PC-9 (cell line): Measurements from ENCODE around the gene PAXX. TPM values are rescaled to one million over a fixed set of nuclear protein-coding genes. Genes with fewer than 3 reads are reported as not detected.

ENCODE experiments used
- BruUV-seq: library from RNA; stranded (reverse); fragments of 400-500 nt; replicated peaks from 2 replicates; lab custom pipeline; 2021; lab: Mats Ljungman, UMichigan
- CTCF ChIA-PET: fragments of 300-600 bp; sonication (Branson Sonifier 250); formaldehyde crosslinking; loops from one replicate; lab custom pipeline; 2022; ENCODE audit warnings: antibody characterized with exemption; lab: Charles Lee
- POLR2A ChIA-PET: fragments of 300-600 bp; sonication (Branson Sonifier 250); formaldehyde crosslinking; loops from one replicate; lab custom pipeline; 2022; ENCODE audit warnings: antibody characterized with exemption; ENCODE audit not compliant: unreplicated experiment; lab: Charles Lee
- DNase-seq, 2 experiments: peaks; one replicate each; pipeline versions ENCODE4 v3.0.0 to v3.0.0-alpha.2; 2015 to 2022; ENCODE audit warnings: mixed read lengths in 1 of 2
- H2AFZ ChIP-seq: fragments of 200-600 bp; sonication (generic); 2 replicates; pipeline ENCODE4 v1.8.1; 2017; ENCODE audit warnings: antibody characterized with exemption
- H3F3A ChIP-seq: fragments of 200-600 bp; sonication (generic); 2 replicates; pipeline ENCODE4 v1.8.1; 2017; ENCODE audit warnings: antibody characterized with exemption, mild to moderate bottlenecking, low read depth; ENCODE audit not compliant: insufficient read depth
- H3K27ac ChIP-seq: fragments of 200-600 bp; sonication (generic); 2 replicates; pipeline ENCODE4 v1.6.1; 2016; ENCODE audit warnings: mixed run types
- H3K27me3 ChIP-seq: fragments of 200-600 bp; sonication (generic); 2 replicates; pipeline ENCODE4 v1.6.1; 2016; ENCODE audit warnings: low read depth, mixed run types; ENCODE audit not compliant: insufficient read depth
- H3K36me3 ChIP-seq: fragments of 200-600 bp; sonication (generic); 2 replicates; pipeline ENCODE4 v1.6.1; 2016; ENCODE audit warnings: low read depth, mixed run types
- H3K4me1 ChIP-seq: fragments of 200-600 bp; sonication (generic); replicated peaks from 2 replicates; pipeline ENCODE4 v1.6.1; 2016; ENCODE audit warnings: mixed run types; ENCODE audit not compliant: insufficient read depth
- H3K4me2 ChIP-seq: fragments of 200-600 bp; sonication (generic); 2 replicates; pipeline ENCODE4 v1.6.1; 2017; ENCODE audit warnings: mixed run types
- H3K4me3 ChIP-seq: fragments of 200-600 bp; sonication (generic); 2 replicates; pipeline ENCODE4 v1.6.1; 2016; ENCODE audit warnings: mixed run types
- H3K79me2 ChIP-seq: fragments of 200-600 bp; sonication (generic); 2 replicates; pipeline ENCODE4 v1.6.1; 2017; ENCODE audit warnings: low read depth, mixed run types
- H3K9me2 ChIP-seq: fragments of 200-600 bp; sonication (generic); 2 replicates; pipeline ENCODE4 v1.8.1; 2017; ENCODE audit warnings: mild to moderate bottlenecking; ENCODE audit not compliant: insufficient read depth
- H3K9me3 ChIP-seq: fragments of 200-600 bp; sonication (generic); 2 replicates; pipeline ENCODE4 v1.8.1; 2016; ENCODE audit warnings: low read depth; ENCODE audit not compliant: insufficient read depth
- H4K20me1 ChIP-seq: fragments of 200-600 bp; sonication (generic); 2 replicates; pipeline ENCODE4 v1.8.1; 2017; ENCODE audit not compliant: insufficient read depth
- CTCF ChIP-seq: fragments of 200-600 bp; sonication (generic); conservative IDR thresholded peaks from 2 replicates; pipeline ENCODE4 v1.6.1; 2017; ENCODE audit warnings: mixed run types, antibody characterized with exemption, mild to moderate bottlenecking, moderate library complexity
- EZH2 ChIP-seq: fragments of 200-600 bp; sonication (generic); IDR thresholded peaks from 2 replicates; pipeline ENCODE4 v1.8.0; 2017; ENCODE audit warnings: antibody characterized with exemption, low read depth
- intact Hi-C: fragments of 100-400 bp; cut with micrococcal nuclease; formaldehyde crosslinking; loops from one replicate; pipeline ENCODE4 v1.10.0; 2022; ENCODE audit not compliant: unreplicated experiment
- total RNA-seq: library from RNA; stranded (reverse); gene quantifications from 2 replicates; pipeline ENCODE4 v1.2.3, GENCODE V29; 2021

The PAXX gene
- total RNA-seq, 1 experiment from 2014 or later, result 54.9 TPM

- Histone ChIP-seq H3K27me3 (no peaks in the 10 kb centered on the region), H3K4me3 (no peak overlapping the region), H3K9me3 (no peaks in the 10 kb centered on the region), H3K36me3 (no peaks in the 10 kb centered on the region), H3K27ac (no peak overlapping the region), H3K9me2 (no peaks in the 10 kb centered on the region), H3F3A (peaks cover 2% of the 10 kb centered on the region; the same call in 1 of the 2 replicates), H2AFZ (no peak overlapping the region), H3K79me2 (no peaks in the 10 kb centered on the region), H3K4me2 (no peak overlapping the region), H3K4me1 (no peaks in the 10 kb centered on the region), H4K20me1 (no peaks in the 10 kb centered on the region)
- ChIA-PET POLR2A (interaction anchor here (0.5 kb wide), 1 partner anchor 22 kb away, joined by 4 read pairs; the partner anchor contains the start of gene CLIC3), CTCF (interaction anchor here (0.6 to 0.7 kb wide), 2 partner anchors 32 to 71 kb away, joined by 3 read pairs; no protein-coding TSS in a partner anchor)
- no peak for TF ChIP-seq CTCF
- TF ChIP-seq EZH2, result no peak
- intact Hi-C loops, result no loop called here
- no TSS peak for BruUV-seq
- no peak for DNase-seq
Observed at GRCh38 chr9:136973618-136974617, 18.3 kb upstream of the PAXX start.

GRCh38 chr9:136974817-136975535 is 17.2 kb upstream of the PAXX start:
- BruUV-seq, result no TSS peak
- H3K79me2 ChIP-seq, result no peaks in the 10 kb centered on the region
- DNase-seq, result peak in 1 of 2 experiments; percentile 39
- no peaks in the 10 kb centered on the region for H3K9me3 ChIP-seq
- intact Hi-C loops, result no loop called here
- H3K9me2 ChIP-seq, result no peaks in the 10 kb centered on the region
- H3K4me3 ChIP-seq, result no peak overlapping the region
- H2AFZ ChIP-seq, result no peak overlapping the region
- ChIA-PET POLR2A (interaction anchor here (0.5 kb wide), 1 partner anchor 21 kb away, joined by 4 read pairs; the partner anchor contains the start of gene CLIC3), CTCF (interaction anchor here (1.1 to 1.2 kb wide), 2 partner anchors 21 to 54 kb away, joined by 3 read pairs; partner anchors contain the start of gene CLIC3)
- H3K36me3 ChIP-seq, result no peaks in the 10 kb centered on the region
- H3K27ac ChIP-seq, result no peak overlapping the region
- H3K27me3 ChIP-seq, result no peaks in the 10 kb centered on the region
- H3K4me2 ChIP-seq, result no peak overlapping the region
- H4K20me1 ChIP-seq, result no peaks in the 10 kb centered on the region
- TF ChIP-seq CTCF, result no peak
- no peak for TF ChIP-seq EZH2
- peaks cover 12% of the 10 kb centered on the region; the same call in 1 of the 2 replicates for H3F3A ChIP-seq
- H3K4me1 ChIP-seq, result no peaks in the 10 kb centered on the region

GRCh38 chr9:136975644-136976043 is 16.6 kb upstream of the PAXX start:
- H3K9me3 ChIP-seq, result no peaks in the 10 kb centered on the region

More at GRCh38 chr9:136975644-136976043, 16.6 kb upstream of the PAXX start:
- Histone ChIP-seq H4K20me1 (no peaks in the 10 kb centered on the region), H3K27me3 (no peaks in the 10 kb centered on the region), H3K4me1 (no peaks in the 10 kb centered on the region), H3K4me3 (no peak overlapping the region), H3K27ac (no peak overlapping the region), H3K79me2 (no peaks in the 10 kb centered on the region), H3K4me2 (no peak overlapping the region), H3K36me3 (no peaks in the 10 kb centered on the region), H2AFZ (no peak overlapping the region), H3K9me2 (no peaks in the 10 kb centered on the region), H3F3A (peaks cover 12% of the 10 kb centered on the region; the same call in 1 of the 2 replicates)
- CTCF ChIA-PET, result interaction anchor here (1.1 to 1.2 kb wide), 2 partner anchors 21 to 54 kb away, joined by 3 read pairs; partner anchors contain the start of gene CLIC3
- BruUV-seq, result no TSS peak
- no peak for TF ChIP-seq EZH2
- TF ChIP-seq CTCF, result no peak
- POLR2A ChIA-PET, result no interaction called here
- intact Hi-C loops, result no loop called here
- DNase-seq, result no peak
